GM19397 (cell line): ENCODE measurements around the gene FEN1.

ENCODE experiments used
- ATAC-seq: cut with Tn5 transposase; IDR thresholded peaks from one replicate; pipeline ENCODE4 v1.9.1; 2021; ENCODE audit warnings: mild to moderate bottlenecking, moderate library complexity; ENCODE audit not compliant: unreplicated experiment

The FEN1 gene

DNA sequence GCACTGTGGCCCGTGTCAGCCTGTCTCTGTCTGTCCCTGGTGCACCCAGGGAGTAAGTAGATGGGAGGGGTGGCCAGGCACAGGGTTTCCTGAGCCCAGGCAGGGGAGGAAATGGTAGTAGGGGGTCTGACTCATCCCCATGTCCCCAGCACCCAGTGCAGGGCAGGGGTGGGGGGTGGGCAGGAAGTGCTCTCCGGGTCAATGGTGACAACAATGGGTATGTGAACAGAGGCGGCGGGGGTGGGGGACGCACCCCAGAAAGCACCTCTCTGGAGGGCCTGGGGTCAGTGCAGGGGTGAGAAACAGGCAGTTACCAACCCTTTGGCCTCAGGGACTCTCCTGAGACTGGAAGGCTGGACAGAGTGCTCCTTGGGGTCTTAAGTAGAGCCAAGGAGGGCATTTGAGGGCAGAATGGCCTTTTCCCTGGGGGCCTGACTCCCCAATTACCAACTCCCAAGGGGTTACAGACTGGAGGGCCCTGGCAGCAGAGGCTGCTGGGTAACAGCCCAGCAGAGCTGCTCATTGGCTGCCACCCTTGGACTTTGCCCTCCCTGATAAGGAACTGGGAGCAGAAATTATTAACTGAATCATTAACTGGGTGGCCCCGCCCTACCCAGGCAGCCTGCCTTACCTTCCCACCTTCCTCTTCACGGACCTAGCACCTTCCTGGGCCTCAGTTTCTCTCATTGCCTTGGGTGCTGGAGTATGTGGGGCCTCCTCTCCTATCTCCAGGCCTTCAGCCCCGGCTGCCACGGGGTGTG lies 36.1 kb upstream of the FEN1 start:
- no peak for ATAC-seq

DNA sequence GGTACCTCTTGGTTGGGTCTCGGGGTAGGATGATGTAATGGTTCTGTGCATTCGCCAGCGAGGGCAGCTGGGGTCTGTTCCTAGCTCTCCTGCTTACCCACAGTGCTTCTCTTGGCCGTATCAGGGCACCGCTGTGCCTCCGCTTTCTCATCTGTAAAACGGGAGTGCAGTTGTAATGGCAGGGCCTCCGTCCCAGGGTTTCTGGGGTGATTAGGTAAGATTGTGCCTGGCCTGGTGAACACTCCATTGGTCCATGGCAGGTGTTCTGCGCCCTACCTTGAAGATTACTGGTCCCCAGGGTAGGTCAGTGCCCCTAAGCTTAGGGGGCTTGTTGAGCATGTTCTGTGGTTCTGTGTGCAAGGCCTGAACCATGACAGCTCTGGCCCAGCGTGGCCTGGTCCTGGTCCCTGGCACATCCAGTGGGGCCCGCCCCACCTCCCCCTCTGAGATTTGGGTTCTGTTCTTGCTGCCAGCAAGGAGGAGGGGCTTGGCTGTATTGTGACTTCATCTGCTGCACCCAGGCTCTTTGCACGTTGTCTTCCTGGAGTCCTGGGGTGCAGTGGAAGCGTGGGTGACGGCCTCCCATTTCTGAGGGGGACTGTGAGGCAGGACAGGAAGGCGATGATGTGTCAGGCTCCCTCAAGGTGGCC lies 35.4 kb upstream of the FEN1 start:
- ATAC-seq: no peak

DNA sequence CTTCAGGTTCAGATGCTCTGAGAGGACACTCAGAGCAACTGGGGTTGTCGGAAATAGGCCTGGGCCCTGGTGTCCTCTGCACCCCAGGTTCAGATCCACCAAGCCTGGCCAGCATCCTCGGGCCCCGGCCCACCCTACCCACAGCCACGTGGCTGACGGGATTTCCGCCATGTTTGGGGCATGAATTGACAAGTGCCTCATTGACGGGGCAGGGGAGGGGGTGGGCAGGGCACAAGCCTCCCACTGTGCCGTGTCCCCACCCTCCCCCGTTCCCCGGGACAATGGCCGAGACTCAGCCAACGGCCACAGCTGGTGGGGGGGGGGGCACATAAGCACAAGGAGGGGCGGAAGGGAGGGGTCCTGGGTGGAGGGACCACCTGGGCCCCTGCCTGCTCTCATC lies 31.8 kb upstream of the FEN1 start:
- no peak for ATAC-seq

DNA sequence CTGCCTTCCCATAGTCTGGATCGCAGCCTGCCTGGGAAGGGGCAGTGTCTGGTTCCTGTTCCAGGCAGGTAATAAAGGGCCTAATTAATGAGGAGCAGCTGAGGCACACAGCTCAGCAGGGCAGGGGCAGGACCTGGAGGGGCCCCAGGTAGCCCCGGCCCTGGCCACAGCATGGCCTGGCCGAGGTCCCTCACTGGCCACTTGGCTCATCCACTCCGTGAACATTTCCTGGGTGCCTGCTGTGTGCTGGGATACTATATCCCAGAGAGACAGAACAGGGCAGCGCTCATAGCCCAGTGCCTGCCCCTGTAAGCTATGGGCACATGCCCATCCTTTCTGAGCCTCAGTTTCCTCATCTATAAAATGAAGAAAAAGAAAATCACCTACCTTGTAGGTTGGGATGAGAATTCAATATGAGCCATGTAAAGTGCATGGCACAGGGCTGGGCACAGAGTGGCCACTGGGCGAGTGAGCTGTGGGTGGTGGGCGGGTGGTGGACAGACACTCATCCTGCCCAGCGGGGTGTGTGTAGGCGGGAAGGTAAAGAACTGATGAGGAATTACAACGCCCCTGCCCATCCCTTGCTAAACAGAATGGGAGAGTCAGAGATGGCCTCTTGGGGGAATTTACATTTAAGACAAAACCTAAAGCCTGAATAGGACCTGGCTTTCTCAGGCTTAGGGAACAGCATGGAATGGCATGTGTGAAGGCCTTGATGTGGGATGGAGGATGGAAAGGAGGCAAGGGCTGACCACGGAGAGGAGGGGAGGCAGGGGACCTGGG lies 31.1 kb upstream of the FEN1 start:
- ATAC-seq: no peak

DNA sequence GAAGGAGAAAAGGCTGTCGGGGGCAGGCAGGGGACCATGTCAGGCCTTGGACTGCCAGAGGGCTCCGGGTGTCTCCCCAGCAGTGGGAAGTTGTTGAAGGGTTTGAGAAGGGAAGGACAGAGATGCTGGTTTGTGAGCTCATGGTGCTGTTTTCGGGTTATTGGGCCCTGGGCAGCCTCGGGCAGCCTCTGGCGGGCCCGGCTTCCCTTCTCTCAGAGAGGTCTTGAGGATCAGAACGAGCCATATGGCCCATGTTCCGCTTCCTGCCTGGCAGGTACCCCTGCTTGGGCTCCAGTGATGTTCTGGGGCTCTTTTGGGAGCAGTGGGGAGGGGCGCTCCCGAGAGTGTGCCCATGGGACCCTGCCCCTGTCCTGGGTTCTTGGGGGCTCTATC lies 30.5 kb upstream of the FEN1 start:
- ATAC-seq: no peak

DNA sequence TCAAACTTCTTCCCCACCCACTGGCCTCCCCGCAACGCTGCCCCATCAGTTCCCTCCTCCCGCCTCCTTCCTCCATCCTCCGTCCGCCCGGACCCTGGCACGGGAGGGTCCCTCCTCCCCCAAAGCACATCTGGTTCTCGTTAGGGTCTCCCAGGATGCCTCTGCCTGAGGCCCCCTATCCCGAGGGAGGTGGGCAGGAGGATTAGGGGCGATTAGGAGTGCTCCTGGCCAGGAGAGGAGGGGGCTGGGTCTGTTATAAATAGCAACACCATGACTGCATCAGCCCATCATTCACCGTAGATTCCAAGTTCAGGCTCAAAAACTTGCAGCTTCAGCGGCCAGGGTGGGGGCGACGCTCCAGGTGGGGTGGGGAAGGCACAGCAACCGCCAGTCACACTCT lies 29.9 kb upstream of the FEN1 start:
- ATAC-seq: no peak

DNA sequence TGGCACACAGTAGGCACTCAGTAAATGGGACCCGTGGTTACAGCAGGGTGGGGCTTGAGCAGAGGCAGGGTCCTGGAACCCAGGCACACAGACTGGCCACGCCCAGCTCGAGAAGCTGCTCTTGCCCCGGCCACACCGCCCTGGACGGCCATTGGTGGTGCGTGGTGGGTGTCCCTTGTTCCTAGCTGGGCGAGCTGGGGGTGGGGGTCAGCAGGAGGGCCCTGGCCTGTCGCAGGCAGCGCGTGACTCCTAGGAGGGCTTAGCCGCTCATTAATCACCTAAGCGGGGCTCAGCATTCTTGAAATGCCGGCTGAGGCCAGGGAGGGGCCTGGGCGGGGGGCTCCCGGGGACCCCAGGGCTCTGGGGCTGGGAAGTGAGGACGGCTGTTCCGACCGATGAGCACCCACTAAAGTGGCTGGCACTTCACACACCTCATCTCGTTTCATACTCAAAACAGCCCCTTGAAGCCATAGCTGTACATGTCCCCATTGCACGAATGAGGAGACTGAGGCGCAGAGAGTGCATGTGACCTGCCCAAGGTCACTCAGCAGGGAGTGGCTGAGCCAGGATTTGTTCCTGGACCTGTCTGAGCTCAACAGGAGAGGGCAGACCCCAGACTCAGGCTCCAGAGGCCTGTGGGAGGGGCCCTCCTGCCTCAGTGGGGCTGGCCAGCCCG lies 28.6 kb upstream of the FEN1 start:
- no peak for ATAC-seq

DNA sequence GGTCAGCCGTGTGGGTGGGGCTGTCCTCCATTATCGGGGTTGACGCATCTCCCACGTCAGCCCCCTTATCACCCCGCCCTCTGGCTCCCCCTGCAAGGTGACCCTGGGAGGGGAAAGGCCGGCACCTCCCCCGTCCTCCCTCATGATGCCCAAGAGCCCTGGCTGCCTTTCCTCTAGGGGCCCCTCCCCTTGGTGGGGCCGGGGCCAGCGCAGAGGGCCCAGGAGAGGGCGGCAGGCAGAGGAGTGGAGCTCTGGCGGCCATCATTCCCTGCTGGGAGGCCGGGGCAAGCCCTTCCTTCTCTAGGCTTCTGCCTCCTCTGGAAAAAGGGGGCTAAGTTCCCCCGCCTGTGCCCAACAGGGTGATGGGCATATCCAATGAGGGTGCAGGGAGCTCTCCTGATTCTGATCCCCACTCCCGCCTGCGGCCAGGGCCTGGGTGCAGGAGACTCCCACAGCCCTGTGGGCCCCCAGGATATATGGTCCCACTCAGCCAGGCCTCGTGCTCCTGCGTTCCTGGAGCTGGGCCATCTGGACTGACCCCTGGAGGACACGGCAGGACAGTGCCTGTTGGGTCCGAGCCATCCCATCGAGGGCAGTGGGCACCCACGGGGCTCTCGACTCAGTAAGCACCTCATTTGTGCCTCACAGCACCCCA lies 28.0 kb upstream of the FEN1 start:
- ATAC-seq: no peak

DNA sequence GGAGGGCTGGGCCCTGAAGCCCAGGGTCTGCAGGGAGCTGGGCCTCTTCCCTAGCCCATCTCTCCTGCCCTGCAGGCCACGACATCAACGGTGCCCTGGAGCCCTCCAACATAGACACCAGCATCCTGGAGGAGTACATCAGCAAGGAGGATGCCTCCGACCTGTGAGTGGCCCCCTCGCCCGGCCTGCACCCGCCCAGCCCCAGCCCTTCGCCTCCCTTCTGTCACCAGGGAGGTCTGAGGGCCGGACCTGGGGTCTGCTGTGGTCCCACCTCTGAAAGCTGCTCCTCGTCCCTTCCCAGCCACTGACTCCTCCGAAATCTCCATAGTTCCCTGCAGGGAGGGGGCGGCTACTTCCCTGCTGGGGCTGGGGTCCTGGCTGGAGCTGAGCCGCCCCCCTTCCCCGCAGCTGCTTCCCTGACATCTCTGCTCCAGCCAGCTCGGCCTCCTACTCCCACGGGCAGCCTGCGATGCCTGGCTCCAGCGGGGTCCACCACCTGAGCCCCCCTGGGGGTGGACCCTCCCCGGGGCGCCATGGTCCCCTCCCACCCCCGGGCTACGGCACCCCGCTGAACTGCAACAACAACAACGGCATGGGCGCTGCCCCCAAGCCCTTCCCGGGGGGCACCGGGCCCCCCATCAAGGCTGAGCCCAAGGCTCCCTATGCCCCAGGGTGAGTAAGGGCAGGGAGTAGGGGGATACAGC lies 27.0 kb upstream of the FEN1 start:
- no peak for ATAC-seq

DNA sequence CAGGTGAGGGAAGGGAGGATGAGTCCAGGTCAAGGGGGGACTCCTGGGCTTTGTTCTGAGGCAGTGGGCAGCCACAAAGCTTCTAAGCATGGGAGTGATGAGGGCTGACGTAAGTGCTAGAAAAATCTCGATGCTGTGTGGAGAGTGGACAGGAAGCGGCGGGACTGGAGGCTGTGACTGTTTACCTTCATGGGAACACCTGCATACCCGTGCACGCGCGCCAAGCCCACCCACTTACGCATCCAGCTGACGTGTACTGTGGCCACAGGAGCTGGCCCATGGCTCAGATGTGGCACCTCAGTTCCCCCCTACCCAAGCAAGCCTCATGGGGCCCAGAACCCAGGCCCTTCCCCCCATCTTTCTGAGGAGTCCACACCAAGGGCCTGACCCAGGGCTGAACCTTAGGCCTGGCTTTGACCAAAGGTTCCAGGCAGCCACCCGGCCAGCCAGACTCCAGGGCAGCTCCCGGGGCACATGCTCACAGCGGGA lies 26.3 kb upstream of the FEN1 start:
- ATAC-seq: no peak

DNA sequence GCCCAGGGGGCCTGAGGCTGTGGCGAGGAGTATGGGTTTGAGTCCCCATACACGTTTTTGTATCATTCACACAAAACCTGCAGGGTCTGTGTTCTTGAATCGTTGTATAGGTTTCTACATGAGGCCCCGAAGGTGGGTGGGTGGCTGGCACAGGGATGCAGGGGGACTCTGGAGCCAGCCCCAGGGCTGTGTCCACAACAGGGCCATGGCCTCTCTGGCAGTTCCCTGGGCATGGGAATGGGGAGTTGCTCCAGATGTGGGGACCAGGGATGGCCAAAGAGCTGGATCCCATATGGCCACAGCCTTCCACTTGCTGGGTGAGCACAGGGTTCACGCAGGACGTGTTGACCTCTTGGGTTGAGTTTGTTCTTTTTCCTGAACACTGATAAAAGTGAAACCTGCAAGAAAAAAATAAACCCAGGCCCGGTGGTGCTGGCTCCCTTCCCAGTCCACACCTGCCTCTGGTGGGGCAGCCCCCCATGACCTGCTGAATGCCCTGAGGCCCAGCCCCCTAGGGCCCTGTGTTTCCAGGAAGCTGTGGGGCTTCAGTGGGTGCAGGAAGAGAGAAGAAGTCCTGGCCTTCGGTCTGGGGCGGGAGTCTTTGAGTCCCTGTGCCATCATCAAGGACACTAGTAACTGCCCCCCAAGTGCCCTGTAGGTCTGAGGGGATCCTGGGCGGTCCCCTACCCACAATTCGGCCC lies 24.2 kb upstream of the FEN1 start:
- no peak for ATAC-seq

DNA sequence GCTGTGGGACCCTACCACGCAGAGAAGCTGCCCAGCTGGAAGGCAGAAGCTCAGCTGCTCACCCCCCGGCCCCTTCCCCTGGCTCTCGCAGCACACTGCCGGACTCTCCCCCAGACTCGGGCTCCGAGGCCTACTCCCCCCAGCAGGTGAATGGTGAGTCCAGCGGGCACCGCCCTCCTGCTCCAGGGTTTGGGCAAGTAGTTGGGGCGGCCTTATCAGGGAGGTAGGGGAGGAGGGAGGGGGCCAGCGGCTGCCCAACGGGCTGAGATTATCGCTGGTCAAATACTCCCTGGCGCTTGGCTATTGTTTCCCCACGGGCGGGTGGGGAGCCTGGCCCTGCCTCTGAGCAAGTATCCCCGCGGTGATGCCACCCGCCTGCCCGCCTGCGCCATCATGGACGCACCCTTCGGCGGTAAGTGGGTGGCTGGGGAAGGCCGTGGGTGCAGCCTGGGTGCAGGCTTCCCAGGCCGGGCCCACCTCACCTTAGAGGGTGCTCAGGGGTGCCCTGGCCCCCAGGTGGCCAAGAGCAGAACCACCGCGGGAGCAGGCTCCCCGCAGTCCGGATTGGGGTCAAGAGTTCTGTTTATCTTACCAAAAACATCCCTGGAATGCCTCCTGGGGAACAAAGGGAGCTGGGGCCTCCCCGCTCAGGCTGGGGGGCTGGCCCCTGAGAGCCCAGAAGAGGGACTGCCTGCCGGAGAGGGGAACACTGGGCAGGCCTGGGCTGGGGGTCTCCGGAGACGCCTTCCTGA lies 23.4 kb upstream of the FEN1 start:
- ATAC-seq: no peak

DNA sequence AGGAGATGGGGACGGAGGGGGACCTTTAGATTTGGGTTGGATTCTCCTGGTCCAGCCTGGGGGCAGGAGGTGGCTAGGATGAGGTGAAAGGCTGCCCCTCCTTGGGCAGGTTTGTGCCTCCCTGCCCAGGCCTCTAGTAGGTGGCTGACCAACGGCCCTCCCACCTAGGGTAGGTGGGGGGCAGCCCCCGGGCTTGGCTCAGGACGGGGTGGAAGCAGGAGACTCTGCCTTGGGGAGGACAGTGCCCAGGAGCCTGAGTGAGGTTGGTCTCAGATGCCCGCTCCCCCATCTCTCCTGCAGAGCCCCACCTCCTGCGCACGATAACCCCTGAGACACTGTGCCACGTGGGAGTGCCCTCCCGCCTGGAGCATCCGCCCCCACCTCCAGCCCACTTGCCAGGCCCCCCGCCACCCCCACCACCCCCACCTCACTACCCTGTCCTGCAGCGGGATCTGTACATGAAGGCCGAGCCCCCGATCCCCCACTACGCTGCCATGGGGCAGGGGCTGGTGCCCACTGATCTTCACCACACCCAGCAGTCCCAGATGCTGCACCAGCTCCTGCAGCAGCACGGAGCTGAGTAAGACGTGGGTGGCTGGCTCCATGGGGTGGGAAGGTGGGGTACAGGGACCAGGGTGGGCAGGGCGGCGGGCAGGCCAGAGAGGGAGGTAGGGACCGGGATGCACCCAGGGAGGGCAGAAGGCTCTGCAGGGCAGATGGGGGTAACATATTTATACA lies 22.6 kb upstream of the FEN1 start:
- ATAC-seq: no peak

DNA sequence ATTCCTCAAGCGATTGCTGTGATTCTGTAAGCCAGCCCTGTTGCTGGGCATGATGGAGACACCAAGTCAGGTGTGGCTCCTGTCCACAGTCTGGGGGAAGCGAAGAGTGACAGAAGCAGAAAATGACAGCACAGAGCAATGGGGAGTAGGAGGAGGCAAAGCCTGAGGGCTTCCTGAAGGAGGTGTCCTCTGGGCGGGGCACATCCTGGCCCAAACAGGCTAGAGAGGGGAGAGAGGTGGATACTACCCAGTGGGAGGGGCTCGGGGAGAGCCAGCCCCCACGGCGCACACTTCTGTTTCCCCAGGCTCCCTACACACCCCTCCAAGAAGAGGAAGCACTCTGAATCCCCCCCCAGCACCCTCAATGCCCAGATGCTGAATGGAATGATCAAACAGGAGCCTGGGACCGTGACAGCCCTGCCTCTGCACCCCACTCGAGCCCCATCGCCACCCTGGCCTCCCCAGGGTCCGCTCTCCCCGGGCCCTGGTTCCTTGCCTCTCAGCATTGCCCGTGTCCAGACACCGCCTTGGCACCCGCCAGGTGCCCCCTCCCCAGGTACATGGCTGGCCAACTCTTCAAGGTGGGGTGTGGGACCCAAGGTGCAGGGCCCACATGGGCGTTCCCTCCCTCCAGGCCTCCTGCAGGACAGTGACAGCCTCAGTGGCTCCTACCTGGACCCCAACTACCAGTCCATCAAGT lies 21.4 kb upstream of the FEN1 start:
- ATAC-seq: no peak

DNA sequence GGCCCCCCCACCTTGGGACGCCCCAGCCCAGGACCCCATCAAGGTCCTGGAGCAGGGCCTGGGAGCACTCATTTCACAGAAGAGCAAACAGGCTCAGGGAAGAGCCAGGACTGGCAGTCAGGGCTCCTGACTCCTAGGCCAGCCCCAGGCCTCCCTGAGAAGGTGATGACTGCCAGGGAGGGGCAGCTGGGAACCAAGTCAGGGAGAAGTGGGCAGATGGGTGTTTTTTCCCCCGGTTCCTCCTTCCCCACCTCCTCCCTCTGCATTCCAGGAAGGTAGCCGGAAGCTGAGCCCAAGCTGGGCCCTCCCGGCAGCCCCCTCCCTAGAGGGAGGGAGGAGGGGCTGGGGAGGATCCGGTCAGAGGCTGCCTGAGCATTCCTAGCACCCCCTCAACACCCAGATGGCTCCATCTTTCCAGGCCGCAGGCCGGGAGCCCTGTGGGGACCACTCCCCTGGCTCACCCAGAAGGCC lies 20.7 kb upstream of the FEN1 start:
- ATAC-seq: no peak

DNA sequence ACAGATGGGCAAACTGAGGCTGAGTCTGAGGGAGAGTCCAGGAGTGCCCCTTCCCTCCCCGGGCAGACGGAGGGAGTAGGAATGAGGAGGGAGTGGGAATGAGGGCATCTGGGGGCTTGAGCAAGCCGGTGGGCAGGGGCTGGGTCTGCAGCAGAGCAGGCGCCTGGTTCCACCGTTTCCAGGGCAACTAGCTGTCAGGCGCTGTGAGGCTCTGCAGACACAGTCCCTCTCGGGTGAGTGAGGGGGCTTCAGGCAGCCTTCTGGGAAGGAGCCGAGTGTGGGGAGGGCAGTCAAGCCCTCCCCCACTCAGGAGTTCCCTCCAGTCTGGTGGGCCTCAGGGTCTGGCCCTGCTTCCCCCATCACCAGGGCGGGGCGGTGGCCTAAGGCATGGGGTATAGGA lies 19.4 kb upstream of the FEN1 start:
- no peak for ATAC-seq

DNA sequence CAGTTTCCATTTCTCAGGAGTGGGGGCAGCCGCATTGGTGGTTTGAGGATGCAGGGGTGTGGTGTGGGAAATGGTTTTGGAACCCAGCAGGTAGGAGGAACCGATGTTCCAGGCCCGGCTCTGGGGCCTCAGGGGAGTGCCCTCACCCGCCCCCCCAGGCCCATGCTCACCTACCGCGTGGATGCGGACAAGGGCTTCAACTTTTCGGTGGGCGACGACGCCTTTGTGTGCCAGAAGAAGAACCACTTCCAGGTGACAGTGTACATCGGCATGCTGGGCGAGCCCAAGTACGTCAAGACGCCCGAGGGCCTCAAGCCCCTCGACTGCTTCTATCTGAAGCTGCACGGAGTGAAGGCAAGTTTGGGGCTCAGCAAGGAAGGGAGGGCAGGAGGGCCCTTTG lies 18.9 kb upstream of the FEN1 start:
- ATAC-seq: no peak
